GM11168 (cell line): ENCODE results near the gene FFAR3.
"Not testable (repeated sequence)": the region's sequence is repeated elsewhere in the genome, so short reads cannot be mapped to it uniquely, and the experiment has no call there.

ENCODE experiments used
- in situ Hi-C: fragments of 300-500 bp; cut with MboI; formaldehyde crosslinking; loops from one replicate; pipeline ENCODE4 v1.12.0; 2022; ENCODE audit warnings: low sequenced_read_pairs; ENCODE audit not compliant: unreplicated experiment

The FFAR3 gene

DNA sequence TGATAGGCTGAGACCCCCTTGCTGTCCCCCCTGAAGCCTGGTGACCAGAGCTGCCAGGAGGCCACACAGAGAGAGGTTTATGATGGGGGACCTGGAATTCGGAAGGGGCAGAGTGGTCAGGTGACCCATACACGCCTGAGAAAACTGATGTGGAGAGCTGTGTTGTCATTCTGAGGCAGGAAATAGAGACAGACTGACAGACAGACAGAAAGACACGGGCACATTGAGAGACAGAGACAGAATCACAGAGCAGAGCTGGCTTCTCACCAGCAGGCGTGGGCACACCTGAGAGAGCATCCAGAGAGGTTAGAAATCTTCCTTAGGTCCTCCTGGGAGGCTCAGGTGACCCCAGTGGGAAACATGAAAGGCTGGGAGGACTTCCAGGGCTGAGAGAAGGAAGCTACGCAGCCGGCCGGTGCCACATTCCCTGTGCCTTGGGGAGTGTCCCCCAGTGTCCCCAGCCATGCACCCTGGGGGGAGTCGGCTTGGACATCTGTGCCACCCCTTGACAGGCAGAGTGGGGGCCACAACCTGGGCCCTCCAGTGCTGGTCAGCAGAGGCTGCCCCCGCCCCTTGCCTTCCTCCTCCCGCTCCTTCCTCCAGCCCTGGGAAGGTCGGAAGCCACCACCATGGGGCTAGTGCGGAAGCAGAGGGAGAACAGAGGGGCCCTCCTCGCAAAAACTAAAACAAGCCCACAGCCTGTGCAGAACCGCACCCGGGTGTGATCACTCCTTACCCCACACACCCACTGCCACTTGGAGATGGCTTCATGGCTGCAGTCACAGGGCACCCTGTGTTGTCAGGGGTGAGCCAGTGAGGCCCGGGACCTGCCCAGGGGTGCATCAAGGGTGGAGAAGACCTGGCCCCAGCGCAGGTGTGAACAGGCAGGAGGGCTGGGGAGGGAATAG lies 8.4 kb upstream of the FFAR3 start:
- in situ Hi-C loops, result loop anchor here (5.0 kb wide), 1 partner anchor 117 kb away; no protein-coding TSS in a partner anchor

DNA sequence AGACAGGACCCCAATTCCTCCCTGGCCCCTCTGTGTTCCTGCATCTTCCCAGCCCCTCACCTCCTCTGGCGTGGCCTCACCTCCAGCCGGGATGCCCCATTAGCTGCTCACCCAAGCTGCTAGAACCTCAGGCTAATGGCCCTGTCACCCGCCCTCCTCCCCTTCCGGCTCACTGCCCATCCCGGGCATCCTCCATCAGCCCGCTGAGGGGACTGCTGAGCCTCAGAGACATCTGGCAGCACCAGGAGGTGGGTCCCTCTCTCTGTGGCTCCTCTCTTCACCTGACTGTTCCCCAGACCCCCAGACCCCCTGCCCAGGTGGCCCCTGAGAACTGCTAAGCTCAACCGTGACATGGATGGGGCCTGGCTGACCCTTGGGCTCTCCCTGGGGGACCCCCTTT lies 7.7 kb upstream of the FFAR3 start:
- in situ Hi-C loops, result loop anchor here (5.0 kb wide), 1 partner anchor 117 kb away; no protein-coding TSS in a partner anchor

DNA sequence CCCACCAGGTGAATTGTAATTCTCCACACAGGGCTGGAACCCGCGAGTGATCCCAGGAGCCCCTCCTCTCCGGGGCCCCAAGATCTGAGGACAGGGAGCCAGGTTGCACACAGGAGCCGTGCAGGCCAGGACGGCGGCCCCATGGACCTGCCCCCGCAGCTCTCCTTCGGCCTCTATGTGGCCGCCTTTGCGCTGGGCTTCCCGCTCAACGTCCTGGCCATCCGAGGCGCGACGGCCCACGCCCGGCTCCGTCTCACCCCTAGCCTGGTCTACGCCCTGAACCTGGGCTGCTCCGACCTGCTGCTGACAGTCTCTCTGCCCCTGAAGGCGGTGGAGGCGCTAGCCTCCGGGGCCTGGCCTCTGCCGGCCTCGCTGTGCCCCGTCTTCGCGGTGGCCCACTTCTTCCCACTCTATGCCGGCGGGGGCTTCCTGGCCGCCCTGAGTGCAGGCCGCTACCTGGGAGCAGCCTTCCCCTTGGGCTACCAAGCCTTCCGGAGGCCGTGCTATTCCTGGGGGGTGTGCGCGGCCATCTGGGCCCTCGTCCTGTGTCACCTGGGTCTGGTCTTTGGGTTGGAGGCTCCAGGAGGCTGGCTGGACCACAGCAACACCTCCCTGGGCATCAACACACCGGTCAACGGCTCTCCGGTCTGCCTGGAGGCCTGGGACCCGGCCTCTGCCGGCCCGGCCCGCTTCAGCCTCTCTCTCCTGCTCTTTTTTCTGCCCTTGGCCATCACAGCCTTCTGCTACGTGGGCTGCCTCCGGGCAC lies 6.7 kb upstream of the FFAR3 start:
- in situ Hi-C loops, result loop anchor here (5.0 kb wide), 1 partner anchor 116 kb away; no protein-coding TSS in a partner anchor

DNA sequence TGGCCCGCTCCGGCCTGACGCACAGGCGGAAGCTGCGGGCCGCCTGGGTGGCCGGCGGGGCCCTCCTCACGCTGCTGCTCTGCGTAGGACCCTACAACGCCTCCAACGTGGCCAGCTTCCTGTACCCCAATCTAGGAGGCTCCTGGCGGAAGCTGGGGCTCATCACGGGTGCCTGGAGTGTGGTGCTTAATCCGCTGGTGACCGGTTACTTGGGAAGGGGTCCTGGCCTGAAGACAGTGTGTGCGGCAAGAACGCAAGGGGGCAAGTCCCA lies 6.1 kb upstream of the FFAR3 start:
- in situ Hi-C loops, result loop anchor here (5.0 kb wide), 1 partner anchor 115 kb away; no protein-coding TSS in a partner anchor

DNA sequence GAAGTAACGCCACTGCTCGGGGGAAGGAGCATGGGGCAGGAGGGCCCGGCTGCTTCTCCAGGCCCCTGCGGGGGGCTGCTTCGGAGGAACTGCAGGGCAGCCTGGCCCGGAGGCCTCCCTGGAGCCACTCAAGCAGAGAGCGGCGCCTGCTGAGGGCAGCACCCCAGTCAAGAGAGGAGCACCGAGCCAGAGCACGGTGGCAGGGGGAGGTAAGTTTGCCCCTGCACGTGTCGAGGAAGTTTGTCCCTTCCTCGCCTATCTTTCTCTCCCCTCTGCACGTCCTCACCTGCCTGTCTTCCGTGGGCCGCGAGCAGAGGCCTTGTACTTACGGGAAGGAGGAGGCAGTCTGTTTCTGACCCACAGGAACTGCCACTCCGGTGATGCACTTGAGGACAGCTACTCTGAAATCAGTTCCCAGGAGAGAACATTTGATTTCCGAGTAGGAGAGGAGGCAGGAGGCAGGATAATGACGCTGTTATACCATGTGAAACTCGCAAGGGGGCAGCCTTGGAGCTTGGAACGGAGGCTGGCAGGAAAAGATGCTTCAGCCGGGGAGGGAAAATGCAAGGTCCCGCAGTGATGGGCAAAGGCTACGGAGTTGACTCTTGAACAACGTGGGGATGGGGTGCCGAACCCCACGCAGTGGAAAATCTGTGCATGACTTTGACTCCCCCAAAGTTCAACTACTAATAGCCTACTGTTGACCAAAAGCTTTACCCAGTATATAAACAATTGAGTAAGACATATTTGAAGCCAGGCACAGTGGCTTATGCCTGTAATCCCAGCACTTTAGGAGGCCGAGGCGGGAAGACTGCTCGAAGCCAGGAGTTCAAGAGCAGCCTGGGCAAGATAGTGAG lies 5.6 kb upstream of the FFAR3 start:
- in situ Hi-C loops, result loop anchor here (5.0 kb wide), 1 partner anchor 115 kb away; no protein-coding TSS in a partner anchor

DNA sequence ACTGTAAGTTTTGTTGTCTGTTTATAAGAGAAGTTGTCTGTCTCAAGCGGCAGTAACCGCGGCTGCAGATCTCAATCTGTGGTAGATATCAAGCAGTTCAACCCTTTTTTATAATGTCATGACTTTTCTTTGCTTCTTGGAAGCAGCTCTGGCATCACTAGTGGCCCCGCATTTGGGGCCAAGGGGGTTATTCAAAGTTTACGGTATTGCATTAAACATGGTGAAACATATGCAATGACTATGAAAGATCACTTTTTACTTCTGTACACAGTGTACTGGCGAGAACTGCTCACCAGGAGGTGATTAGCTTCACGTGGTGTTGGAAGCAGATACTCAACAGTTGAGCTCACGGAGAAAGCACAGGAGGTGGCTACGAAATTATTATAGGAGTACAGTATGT lies 4.6 kb upstream of the FFAR3 start:
- in situ Hi-C loops, result loop anchor here (5.0 kb wide), 1 partner anchor 114 kb away; no protein-coding TSS in a partner anchor

DNA sequence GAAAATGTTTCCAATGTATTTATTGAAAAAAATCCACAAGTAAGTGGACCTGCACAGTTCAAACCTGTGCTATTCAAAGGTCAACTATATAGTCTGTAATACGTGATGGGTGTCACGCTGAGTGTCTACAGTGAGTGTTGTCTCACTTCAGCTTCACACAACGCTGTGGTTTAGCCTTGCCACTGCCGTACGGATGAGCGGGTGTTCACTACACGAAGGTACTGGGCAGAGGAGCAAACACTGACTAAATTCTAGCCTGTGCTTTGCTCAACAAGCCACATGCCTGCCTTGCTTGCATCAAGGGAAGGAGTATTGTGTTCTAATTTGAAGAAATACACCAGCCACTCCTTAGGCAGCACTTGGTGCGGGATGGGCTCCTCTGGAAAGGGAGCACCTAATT lies 3.4 kb upstream of the FFAR3 start:
- in situ Hi-C loops, result loop anchor here (5.0 kb wide), 1 partner anchor 112 kb away; no protein-coding TSS in a partner anchor

DNA sequence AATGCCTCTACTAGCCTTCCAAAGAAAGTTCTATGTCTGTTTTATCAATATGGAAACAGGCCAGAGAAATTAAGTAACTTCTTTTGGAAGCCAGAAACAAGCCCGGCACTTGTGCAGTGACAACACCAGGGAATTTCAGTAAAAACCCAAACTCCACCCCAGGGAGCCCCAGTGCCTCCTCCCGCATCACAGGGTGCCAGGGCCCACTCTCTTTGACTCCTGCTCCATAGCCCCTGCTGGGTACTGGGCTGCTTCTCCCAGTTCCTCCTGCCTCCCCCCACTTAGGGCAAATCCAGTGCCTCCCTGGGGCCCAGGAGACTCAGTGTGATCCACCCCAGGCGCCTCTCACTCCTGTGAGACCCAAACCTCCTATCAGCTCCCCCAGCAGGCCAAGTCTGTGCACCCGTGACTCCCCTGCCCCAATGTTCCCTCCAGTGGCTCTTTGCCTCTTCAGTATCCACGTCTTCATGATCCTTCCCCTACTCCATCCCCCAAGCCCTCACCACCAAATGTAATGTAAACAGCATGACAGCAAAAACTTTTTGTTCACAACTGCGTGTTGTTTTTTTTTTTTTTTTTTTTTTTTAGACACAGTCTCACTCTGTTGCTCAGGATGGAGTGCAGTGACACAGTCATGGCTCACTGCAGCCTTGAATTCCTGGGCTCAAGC lies 2.3 kb upstream of the FFAR3 start:
- in situ Hi-C loops, result no loop called here

DNA sequence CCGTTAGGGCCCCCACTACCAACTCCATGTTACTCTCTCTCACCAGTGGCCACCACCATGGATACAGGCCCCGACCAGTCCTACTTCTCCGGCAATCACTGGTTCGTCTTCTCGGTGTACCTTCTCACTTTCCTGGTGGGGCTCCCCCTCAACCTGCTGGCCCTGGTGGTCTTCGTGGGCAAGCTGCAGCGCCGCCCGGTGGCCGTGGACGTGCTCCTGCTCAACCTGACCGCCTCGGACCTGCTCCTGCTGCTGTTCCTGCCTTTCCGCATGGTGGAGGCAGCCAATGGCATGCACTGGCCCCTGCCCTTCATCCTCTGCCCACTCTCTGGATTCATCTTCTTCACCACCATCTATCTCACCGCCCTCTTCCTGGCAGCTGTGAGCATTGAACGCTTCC lies 574 bp downstream of the FFAR3 start:
- in situ Hi-C loops, result not testable (repeated sequence)

DNA sequence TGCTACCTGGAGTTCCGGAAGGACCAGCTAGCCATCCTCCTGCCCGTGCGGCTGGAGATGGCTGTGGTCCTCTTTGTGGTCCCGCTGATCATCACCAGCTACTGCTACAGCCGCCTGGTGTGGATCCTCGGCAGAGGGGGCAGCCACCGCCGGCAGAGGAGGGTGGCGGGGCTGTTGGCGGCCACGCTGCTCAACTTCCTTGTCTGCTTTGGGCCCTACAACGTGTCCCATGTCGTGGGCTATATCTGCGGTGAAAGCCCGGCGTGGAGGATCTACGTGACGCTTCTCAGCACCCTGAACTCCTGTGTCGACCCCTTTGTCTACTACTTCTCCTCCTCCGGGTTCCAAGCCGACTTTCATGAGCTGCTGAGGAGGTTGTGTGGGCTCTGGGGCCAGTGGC lies 1.1 kb downstream of the FFAR3 start:
- in situ Hi-C loops, result not testable (repeated sequence)

DNA sequence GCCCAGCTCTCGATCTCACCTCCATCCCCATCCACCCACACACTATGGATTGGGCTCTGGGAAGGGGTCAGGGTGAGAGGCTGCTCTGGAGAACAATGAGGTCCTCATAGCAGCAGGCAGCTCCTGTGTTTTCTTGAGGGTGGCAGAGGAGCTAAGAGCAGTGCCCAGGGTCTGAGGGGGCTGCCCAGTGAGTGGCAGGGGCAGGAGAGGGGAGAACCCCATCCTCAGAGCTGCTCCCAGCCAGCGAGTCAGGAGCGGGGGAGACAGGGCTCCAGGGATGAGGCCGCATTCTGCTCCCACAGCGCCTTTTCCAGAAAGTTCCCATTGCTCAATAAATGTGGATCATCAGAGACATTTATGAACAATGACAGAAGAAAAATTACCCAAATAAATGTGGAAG lies 1.8 kb downstream of the FFAR3 start:
- in situ Hi-C loops, result not testable (repeated sequence)

DNA sequence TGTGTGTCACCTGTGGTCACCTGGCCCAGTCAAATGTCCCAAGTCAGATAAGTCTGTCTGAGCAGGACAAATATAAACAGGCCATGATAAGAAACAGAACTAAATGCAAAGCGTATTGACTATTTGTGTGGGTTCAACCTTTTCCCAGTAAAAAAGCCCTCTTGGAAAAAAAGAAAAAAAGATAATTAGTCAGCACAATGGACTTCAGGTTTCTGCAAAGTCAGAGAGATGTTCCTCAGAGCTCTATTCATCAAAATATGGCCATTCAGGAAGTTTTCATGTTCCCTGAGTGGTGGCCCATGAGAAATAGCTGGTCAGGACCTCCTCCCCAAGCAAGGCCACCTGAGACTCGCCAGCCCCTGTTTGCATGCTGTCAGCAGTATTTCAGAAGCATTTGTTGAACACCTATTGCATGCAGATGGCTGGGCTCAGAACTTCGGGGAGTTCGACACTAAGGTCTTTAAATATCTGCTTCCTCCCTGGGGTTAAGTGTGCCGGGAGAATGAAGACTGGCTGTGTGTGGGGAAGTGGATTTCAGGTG lies 2.7 kb downstream of the FFAR3 start:
- in situ Hi-C loops, result no loop called here

DNA sequence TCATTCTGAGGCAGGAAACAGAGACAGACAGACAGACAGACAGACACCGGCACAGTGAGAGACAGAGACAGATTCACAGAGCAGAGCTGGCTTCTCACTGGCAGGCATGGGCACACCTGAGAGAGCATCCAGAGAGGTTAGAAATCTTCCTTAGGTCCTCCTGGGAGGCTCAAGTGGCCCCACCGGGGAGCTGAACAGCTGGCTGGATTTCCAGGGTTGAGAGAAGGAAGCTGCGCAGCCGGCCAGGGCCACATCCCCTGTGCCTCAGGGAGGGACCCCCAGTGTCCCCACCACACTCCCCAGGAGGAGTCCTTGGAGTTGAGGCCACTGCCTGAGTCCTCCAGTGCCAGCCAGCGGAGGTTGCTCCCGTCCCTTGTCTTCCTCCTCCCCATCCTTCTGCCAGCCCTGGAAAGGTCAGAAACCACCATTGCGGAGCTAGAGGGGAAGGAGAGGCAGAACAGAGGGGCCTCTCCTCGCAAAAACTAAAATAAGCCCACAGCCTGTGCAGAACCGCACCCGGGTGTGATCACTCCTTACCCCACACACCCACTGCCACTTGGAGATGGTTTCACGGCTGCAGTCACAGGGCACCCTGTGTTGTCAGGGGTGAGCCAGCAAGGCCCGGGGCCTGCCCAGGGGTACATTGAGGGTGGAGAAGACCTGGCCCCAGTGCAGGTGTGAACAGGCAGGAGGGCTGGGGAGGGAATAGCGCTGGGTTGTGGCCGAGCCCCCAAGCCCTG lies 4.2 kb downstream of the FFAR3 start:
- in situ Hi-C loops, result no loop called here

DNA sequence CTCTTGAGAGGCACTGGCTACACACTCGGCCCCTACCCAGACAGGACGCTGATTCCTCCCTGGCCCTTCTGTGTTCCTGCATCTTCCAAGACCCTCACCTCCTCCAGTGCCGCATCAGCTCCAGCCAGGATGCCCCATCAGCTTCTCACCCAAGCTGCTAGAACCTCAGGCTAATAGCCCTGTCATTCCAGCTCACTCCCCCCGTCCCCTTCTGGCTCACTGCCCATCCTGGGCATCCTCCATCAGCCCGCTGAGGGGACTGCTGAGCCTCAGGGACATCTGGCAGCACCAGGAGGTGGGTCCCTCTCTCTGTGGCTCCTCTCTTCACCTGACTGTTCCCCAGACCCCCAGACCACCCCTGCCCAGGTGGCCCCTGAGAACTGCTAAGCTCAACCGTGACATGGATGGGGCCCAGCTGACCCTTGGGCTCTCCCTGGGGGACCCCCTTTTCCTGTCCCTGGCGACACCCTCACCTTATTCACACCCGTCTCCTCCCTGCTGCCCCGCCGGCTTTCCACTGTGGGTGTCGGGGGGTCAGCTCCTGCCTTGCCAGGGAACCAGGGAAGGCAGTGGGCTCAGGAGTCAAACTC lies 4.8 kb downstream of the FFAR3 start:
- in situ Hi-C loops, result no loop called here

DNA sequence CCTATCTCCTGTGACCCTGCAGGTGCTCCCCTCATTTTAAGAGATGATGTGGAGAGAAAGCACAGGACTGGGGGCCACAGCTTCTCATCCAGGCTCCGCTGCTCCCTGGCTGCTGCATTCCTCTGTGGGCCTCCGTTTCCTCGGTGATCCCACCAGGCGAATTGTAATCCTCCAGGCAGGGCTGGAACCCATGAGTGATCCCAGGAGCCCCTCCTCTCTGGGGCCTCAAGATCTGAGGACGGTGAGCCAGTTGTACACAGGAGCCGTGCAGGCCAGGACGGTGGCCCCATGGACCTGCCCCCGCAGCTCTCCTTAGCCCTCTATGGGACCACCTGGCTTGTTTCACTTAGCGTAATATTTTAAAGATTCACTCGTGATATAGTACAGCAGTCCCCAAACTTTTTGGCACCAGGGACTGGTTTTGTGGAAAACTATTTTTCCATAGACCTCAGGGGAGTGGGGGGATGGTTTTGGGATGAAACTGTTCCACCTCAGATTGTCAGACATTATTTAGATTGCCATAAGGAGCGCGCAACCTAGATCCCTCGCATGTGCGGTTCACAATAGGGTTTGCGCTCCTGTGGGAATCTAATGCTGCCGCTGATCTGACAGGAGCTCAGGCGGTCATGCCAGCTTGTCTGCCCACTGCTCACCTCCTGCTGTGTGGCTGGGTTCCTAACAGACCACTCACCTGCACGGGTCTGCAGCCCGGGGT lies 5.6 kb downstream of the FFAR3 start:
- in situ Hi-C loops, result no loop called here

DNA sequence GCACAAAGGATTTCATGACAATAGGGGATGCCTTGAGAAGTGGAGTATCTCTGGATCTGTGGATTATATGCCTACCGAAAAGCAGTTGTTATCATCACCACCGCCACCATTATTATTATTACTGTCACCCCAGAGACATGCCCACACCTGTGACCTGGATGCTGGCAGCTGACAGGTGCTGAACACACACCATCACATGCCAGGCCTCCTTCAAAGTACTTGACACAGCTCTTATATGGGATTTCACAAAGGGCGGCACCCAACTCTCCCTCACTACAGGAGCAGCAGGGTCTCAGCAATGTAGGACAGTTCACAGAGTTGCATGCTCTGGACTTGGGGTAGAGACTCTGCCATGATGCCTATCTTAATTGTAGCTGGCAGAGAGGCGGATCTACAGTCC lies 7.0 kb downstream of the FFAR3 start:
- in situ Hi-C loops, result no loop called here

DNA sequence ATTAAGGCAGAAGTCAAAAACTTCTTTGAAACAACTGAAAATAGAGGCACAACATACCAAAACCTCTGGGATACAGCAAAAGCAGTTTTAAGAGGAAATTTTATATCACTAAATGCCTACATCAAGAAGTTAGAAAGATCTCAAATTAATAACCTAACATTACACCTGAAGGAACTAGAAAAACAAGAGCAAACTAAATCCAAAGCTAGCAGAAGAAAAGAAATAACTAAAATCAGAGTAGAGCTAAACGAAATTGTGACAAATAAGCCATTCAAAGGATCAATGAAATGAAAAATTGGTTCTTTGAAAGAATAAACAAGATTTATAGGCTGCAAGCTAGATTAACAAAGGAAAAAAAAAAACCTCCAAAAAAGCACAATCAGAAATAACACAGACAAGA lies 10.1 kb downstream of the FFAR3 start:
- in situ Hi-C loops, result no loop called here

DNA sequence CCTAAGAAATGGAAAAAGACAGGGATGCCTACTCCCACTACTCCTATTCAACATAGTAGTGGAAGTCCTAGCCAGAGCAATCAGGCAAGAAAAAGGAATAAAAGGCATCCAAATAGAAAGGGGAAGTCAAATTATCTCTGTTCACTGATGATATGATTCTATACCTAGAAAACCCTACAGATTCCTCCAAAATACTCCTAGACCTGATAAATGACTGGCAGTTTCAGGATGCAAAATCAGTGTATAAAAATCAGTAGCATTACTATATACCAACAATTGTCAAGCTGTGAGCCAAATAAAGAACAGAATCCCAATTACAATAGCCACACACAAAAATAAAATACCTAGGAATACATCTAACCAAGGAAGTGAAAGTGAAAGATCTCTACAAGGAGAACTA lies 11.3 kb downstream of the FFAR3 start:
- in situ Hi-C loops, result no loop called here
